ENCODE measurements around the gene PDGFB.

PDGFB gene

GRCh38 chr22:39276440-39277141 lies 31.8 kb upstream of the PDGFB start:
- DNase-seq = no peak

GRCh38 chr22:39275814-39276439 lies 31.1 kb upstream of the PDGFB start:
- DNase-seq = no peak

- no peak for DNase-seq
These were observed 29.4 kb upstream of the PDGFB start for GRCh38 chr22:39273950-39274887.

GRCh38 chr22:39270792-39271191 lies 26.0 kb upstream of the PDGFB start:
- no peak for DNase-seq

- DNase-seq = no peak
These were observed 25.5 kb upstream of the PDGFB start for GRCh38 chr22:39270280-39270679.

- no peak for DNase-seq
These were observed 24.5 kb upstream of the PDGFB start for GRCh38 chr22:39269095-39269790.

GRCh38 chr22:39268645-39269044 lies 23.9 kb upstream of the PDGFB start:
- DNase-seq = no peak

GRCh38 chr22:39267974-39268373 lies 23.2 kb upstream of the PDGFB start:
- no peak for DNase-seq

- no peak for DNase-seq
These were observed 21.7 kb upstream of the PDGFB start for GRCh38 chr22:39266398-39267030.

GRCh38 chr22:39265143-39265886 lies 20.5 kb upstream of the PDGFB start:
- DNase-seq = no peak

GRCh38 chr22:39264349-39265038 lies 19.7 kb upstream of the PDGFB start:
- no peak for DNase-seq

GRCh38 chr22:39263626-39264348 lies 19.0 kb upstream of the PDGFB start:
- DNase-seq = no peak

GRCh38 chr22:39259666-39260065 lies 14.9 kb upstream of the PDGFB start:
- DNase-seq = no peak

GRCh38 chr22:39257901-39258475 lies 13.2 kb upstream of the PDGFB start:
- DNase-seq = no peak

- no peak for DNase-seq
These were observed 12.2 kb upstream of the PDGFB start for GRCh38 chr22:39256979-39257378.

- DNase-seq = no peak
These were observed 11.4 kb upstream of the PDGFB start for GRCh38 chr22:39256186-39256552.

GRCh38 chr22:39255449-39256185 lies 10.8 kb upstream of the PDGFB start:
- no peak for DNase-seq

GRCh38 chr22:39254789-39255298 lies 10.1 kb upstream of the PDGFB start:
- no peak for DNase-seq

- no peak for DNase-seq
These were observed 9.3 kb upstream of the PDGFB start for GRCh38 chr22:39254122-39254521.
